ENCODE data around the gene DNAJC16.
"Not testable (repeated sequence)": the region's sequence is repeated elsewhere in the genome, so short reads cannot be mapped to it uniquely, and the experiment has no call there.

Gene DNAJC16

DNA sequence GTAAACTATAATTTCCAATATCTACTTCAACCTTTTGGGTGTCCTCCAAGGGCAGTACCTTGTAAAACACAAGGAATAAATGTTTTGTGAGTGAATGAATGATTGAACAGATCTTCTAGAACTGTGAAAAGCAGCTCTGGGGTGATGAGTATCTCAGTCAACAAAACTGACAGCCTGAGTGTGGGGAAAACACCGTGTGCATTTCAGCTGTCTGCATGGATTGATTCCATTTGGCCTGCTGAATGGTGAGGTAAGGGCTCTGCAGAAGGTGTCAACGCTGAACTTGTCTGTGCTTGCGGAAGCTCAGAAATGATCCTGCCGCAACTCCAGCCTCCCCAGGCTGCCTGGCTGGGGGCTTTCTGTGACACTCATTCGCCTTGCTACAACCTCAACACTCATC is 65.6 kb downstream of the DNAJC16 start:
- DNase-seq = no peak

DNA sequence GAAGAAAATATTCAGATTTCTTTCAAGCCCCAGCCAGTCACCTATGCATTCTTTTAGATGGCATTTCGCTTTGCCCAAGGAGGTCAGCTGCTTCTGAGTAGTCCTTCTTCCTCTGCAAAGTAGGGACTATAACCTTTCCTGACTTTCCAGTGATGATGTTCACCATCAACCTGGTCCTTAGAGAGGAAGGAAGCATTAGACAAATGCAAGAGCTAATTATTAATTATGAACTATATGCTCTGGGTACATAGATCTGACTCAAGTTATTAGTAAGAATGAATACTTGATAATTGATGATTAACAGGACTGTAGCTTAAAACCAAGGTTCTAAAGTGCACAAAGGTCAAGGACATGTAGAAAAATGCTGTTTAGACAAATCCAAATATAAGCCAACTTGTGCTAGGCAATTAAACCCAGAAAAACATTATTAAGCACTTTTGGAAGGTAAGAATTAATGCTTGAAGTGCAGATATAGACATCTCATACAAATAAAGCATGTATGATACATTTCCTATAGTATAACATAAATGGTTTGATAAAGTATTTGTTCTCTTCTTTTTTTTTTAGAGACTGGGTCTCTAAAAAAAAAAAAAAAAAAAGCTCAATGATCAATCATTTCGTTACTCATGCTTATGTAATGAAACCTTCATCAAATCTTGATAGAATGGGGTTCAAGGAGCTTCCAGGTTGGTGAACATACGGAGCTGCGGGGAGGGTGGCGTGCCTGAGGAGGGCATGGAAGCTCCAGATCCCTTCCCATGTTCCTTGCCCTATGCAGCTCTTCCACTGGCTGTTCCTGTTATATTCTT is 69.4 kb downstream of the DNAJC16 start:
- no peak for DNase-seq

DNA sequence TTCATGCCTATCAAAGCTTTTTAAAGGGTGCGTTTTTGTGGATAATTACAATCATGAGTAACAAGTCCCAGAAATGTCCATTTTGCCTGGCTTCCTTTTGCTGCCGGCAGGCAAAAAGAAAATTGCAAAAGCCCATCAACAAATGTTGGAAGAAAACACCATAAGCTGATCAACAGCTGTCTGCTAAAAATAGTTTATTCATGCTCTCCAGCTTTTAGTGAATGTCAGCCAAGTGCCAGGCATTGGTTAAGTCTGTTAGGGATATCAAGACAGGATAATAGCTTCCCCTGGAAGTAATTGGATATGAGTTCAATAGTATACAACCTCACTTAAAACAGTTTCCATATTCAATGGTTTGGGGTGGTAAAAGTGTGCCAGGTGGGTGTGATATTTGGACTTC is 71.8 kb downstream of the DNAJC16 start:
- DNase-seq = no peak

DNA sequence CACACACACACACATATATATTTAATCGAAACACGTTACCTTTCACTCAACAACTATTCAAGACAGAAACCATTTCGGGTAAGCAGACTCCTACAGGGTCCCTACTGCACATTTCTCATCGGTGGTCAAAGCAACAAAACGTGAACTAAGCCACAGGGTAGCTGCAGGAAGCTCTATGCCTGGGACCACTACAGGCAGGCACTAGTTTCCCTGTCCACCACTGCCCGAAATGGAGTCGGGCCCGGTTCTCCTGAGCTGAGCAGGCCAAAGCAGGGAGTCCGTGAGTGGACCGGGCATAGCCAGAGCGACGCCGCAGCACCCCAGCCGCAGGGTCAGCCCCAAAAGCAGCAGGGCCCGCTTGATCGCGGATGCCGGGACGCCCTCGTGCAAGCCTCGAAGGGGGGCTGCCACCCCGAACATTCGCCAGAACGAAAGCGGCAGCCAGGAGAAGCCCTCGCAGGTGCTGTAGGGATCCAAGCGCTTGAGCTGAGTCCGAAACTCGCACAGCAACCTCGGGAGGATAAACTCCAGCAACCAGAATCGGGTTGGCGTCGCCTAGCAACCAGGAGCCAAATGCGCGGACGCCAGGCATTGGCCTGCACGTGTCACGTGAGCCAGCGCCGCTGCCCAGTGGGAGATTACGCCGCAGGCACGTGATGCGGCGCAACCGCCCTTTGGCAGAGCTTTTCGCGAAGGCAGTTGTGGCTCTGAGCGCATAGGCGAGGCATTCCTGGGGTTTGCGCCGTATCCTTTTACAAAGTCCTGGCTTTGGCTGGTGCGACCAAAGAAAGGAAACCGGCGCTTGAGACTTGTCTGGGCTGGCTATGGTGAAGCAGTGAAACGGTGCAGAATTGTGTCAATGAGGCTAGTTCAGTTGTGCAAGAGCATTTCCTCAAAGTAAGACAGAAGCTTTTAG is 76.7 kb downstream of the DNAJC16 start:
- peak; percentile 85 for DNase-seq

DNA sequence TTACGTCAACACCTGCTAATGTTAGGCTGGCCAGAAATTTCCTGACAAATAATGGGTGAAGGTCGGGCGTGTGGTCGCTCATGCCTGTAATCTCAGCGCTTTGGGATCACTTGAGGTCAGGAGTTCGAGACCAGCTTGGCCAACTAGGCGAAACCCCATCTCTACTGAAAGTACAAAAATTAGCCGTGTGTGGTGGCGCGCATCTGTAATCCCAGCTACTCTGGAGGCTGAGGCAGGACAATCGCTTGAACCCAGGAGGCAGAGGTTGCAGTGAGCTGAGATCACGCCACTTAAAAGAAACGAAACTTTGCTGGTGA is 77.3 kb downstream of the DNAJC16 start:
- not testable (repeated sequence) for DNase-seq

DNA sequence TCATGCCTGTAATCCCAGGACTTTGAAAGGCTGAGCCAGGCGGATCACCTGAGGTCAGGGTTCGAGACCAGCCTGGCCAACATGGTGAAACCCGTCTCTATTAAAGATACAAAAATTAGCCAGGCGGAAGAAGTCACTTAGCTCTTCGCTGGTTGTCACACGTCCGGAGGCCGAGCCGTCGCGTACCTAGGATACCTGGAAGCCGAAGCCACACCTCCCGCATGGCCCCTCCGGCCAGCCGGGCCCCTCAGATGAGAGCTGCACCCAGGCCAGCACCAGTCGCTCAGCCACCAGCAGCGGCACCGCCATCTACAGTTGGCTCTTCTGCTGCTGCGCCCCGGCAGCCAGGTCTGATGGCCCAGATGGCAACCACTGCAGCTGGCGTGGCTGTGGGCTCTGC is 77.8 kb downstream of the DNAJC16 start:
- not testable (repeated sequence) for DNase-seq

DNA sequence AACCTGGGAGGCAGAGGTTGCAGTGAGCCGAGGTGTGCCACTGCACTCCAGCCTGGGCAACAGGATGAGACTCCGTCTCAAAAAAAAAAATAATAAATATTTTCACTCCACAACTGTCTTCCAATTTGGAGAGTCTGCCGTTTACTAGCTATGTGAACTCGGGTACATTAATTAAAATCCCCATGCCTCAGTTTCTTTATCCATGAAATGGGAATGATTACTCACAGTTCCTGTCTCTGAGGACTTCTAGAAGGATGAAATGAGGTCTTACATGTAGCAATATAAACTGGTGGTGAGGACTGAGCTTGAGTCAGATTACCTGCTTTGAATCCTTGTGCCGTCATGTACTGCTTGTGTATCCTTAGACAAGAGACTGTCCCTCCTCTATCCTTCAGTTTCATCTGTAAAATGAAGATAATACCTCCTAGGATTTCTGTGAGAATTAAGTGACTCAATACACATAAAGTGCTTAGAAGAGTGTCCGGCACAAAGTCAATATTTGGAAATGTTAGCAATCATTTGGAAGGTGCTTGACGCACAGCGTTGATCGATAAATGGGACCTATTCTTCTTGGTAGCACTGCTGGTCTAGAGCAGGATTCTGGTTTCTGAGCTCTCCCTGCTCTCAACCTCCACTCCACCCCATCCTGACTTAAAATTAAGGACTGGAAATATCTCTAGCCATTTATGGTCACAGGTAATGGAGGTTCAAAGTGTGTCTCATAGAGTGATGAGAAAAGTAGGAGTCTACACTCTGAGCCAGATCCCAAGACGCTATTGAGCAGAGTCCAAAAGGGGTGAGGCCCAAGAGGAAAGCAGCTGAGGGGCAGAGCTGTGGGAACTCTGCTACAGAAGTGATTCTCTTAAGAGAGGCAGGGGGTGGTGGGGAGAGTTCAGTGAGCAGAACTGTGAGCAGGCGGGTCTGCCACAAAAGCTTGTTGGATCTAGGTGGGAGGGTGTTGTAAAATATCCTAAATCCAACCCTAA is 79.0 kb downstream of the DNAJC16 start:
- DNase-seq = no peak

DNA sequence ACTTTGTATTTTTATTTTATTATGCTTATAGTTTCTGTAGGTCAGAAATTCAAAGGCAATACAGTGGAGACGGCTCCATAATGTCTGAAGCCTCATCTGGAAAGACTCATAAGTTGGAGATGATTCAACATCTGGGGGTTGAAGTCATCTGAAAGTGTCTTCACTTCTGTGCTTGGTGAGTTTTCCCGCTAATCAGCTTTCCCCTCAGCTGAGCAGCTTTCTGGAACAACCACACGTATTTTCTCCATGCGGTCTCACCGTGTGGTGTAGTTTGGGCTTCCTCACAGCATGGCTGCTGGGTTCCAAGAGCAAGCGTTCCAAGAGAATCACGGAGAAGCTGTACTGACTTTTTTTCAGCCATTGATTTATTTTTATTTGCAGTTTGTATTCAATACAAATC is 83.0 kb downstream of the DNAJC16 start:
- DNase-seq = no peak

DNA sequence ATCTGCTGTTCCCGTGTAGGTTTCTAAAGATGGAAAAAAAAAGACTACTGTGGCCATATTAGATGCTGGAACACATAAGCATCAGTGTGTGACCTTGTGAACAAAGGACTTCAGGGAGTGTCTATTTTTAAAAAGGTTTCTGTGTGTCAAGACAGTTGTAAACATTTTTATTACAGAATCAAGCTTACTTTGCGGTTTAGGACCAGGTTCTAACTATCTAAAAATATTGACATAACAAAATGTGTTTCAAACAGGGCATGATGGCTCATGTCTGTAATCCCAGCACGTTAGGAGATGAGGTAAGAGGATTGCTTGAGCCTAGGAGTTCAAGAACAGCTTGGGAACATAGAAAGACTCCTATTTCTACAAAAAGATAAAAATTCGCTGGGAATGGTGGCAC is 83.5 kb downstream of the DNAJC16 start:
- DNase-seq = no peak

DNA sequence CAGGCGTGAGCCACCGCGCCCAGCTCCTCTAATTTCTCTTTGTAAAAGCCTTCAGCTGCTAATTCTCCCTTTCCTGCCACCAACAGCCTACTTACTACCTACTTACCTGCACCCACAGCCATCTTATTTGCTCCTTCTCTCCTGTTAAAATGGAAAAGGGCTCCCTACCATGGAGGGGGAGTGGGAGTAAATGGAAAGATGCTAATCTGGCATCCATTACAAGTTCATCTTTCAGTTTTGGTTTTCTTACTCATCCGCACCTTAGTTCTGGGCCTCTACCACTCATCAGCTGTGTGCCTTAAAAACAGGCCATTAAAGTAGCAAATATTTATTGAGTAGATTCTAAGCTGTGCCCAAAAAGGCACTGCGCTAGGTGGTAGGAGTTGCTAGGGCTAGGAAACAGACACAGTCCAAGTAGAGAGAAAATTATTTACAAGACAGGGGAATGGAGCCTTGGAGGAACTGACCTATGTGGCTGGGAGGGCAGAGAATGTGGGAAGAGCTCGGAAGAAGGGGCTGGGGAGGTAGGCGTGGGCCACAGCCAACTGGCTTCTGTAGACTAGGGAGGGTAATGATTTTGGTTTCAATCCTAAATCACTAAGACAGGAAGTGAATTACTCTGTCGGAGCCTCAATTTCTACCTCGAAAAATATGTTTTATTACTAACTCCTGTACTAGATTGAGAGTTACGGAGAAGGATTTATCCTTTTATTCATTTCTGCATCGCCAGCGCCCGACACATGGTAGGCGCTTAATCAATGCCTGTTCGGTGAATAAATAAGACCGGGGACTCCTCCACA is 89.9 kb downstream of the DNAJC16 start:
- no peak for DNase-seq

DNA sequence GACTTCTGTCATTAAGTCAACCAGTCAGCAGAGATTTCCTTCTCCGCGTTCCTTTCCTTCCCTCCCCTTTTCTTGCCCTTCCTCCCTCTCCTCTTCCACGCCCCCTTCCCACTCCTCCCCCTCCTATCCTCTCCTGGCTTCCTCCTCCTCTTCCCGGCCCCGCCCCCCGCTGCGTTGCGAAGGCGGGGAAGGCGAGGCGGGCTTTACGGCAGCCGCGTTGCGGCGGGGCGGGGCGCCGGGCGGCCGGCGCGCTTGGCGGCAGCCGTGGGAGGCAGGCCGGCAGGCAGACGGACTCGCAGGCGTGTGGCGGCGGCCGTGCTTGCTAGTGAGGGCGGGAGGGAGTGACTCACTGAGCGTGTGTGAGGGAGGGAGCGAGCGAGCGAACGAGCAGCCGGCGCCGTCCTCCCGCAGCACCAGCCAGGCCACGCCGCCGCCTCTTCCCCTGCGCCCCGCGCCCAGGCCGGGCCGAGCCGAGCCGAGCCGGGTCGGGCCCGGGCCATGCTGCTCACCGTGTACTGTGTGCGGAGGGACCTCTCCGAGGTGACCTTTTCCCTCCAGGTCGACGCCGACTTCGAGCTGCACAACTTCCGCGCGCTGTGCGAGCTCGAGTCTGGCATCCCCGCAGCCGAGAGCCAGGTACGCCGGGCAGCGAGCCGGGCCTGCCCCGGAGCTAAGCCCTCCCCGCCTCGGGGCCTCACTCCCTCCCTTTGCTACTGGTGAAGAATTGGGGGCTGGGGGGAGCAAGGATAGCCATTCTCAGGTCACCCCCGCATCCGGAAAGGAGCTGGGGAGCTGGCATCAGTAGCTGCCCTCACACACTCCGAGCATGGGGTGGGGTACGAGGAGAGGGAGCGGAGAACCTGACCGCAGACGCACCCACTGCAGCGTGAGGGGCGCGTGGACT is 90.8 kb downstream of the DNAJC16 start, which contains the start of gene DDI2:
DDI2 (plus strand) TSS at position 286 of the 904 bp plus-strand sequence; CDS start at position 499, 213 bp downstream.
- DNase-seq = peak; percentile 91

DNA sequence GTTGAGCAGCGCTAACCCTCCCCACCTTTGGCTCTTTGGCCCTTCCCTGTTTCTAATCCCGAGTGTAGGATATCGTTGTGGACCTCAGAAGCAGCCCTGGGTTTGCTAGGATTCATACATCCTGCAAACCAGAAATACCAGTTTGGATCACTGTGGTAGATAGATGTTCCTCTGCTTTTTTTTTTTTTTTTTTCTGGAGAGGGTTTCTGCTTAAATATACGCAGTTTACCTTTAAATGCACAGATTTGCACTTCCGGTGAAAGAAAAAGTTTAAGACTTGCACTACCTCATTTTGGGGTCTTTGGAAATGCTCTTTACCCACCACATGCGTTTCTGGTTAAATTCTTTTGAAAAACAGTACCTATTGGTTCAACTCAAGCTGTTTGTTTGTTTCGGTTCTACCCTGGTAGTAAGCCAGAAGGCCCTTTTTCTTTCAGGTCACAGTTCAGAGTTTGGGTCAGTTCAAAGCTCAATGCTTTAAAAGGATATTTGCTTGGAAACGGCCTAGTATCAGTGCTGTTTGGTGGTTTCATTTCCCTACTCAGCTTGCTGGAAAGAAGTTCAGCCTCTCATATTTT is 91.5 kb downstream of the DNAJC16 start:
- DNase-seq = no peak

DNA sequence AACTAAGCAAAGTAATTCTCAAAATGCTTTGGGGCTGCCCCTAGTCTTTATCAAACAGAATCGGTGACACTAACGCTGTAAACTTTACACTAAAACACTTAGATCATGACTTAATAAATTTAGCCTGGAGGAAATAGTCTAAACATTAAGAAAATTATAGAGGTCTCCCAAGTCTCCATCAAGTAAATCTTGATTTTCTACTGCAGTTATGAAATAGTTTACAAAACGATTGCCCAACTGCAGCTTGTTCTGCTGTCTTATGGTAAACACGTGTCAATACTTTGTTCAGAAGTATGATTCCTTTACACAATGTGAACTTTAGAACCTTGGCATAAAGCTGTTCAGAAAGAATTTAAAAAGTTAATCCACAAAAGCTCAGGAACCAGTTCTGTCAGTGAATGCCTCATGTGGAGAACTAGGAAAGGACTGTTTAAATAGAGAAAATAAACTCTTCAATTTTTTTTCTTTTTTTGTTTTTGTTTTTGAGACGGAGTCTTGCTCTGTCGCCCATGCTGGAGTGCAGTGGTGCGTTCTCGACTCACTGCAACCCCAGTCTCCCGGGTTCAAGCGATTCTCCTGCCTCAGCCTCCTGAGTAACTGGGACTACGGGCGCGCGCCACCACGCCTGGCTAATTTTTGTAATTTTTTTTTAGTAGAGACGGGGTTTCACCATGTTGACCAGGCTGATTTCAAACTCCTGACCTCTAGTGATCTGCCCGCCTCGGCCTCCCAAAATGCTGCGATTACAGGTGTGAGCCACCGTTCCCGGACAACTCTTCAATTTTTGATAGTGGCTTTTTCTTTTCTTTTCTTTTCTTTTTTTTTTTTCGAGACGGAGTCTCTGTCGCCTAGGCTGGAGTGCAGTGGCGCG is 92.2 kb downstream of the DNAJC16 start:
- DNase-seq = no peak

DNA sequence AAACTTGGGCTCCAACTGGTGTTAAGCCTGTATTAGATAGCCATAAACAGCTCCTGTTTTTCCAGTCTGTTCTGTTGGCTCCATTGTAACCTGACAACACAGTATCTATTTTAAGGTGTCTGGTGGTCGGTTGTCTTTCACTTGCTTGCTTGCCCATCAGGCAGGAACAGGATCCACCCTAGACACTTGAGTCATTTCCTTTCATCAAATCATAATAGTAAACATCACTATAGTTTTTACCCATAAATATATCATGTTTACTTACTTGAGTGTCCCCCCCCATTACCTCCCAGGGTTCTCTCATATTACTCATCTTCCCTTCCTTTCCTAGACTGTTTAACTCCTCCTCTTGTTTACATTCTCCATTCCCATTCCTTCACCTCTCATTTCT is 93.5 kb downstream of the DNAJC16 start:
- DNase-seq = no peak

DNA sequence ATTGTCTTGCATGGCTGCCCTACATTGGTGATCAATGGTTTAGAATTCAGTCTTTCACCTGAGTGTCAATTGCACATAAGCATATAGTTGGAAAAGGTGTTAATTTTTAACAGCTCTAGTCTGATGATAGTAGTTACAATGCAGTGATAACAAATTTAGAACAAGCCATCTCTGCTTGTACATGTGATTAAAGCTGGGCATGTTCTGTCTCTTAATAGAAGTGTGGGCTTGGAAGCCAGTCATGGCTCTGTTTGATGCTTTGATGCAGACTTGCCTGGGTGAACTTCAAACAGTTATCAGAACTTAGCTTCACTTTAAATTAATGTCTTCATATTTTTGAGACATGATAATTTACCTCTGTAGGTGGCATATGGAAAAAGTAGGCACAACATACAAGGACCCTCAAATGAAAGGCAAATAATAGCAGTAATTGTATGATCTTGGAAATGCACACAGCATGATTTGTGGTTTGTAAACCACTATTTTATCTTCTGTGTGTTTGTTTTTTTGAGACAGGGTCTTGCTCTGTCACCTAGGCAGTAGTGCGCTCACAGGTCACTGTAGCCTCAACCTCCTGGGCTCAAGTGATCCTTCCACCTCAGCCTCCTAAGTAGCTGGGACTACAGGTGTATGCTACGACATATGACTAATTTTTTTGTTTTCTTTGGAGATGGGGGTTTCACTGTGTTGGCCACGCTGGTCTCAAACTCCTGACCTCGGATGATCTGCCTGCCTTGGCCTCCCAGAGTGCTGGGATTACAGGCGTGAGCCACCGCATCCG is 94.4 kb downstream of the DNAJC16 start:
- DNase-seq = no peak

DNA sequence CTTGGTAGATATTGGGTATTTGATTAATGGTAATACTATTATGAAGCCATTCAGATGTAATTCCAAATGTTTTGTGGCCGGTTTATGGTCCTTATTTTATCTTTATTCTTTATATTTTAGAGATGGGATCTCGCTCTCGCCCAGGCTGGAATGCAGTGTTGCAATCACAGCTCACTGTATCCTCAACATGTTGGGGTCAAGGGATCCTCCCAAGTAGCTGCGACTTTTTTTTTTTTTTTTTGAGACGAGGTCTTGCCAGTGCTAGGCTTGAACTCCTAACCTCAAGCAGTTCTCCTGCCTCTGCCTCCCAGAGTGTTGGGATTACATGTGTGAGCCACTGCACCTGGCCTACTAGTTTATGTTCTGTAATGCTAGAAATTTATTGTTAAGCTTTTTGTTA is 95.3 kb downstream of the DNAJC16 start:
- no peak for DNase-seq

DNA sequence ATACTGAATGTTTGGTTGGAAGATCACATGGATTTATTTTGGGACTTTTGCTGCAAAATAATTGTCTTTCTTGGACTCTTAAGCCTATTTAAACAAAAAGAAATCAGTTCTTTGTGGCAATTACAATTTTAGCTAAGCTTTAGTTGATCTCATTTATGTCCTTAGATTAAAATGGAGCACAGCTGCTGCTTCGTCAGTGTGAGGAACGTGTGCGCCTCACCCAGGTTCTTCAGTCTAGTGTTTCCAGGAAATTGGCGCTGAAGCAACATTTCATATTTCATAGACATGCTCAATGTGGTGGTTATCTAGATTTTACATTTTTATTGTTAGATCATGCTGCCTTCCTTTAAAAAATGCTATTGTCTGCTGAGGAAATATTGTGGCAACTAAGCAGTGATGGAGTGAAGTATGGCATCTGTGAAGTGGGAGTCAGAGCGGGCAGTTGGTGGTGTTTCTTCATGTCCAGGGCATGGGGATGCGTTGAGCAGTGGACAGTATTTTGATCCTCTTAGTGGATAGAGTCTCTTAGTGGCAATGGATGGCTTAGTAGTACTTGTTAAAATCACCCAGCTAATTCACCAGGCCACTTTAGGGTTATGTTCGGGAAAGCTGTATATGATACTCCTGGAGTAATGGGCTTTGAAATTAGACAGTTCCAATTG is 96.2 kb downstream of the DNAJC16 start:
- DNase-seq = no peak

DNA sequence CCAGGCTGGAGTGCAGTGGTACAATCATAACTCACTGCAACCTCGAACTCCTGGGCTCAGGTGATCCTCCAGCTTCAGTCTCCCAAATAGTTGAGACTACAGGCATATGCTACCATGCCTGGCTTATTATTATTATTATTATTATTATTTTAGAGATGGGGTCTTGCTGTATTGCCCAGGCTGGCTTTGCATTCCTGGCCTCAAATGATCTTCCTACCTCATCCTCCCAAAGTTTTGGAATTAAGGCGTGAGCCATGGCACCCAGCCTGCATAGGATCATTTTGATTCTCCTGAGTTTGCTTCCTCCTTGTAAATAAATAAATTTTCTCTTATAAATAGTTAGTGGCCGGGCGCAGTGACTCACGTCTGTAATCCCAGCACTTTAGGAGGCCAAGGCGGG is 96.8 kb downstream of the DNAJC16 start:
- no peak for DNase-seq

Data from GF-D8 (cell line).